ENCODE measurements around the gene PACRG. TPM values are rescaled to one million over a fixed set of nuclear protein-coding genes. Genes with fewer than 3 reads are reported as not detected.

The PACRG gene
- total RNA-seq, 1 donor from 2014 or later = under 0.01 TPM

- Histone ChIP-seq H3K27me3 (ENCODE audit: control insufficient read depth, insufficient read depth, low read length) (no peaks in the 10 kb centered on the region), H3K36me3 (ENCODE audit: control insufficient read depth, insufficient read depth, low read length) (no peaks in the 10 kb centered on the region), H3K4me3 (ENCODE audit: low read depth, low read length) (no peak overlapping the region)
- FAIRE-seq (no peak), DNase-seq (ENCODE audit: low read depth) (no peak)
- TF ChIP-seq, protein P1, sequence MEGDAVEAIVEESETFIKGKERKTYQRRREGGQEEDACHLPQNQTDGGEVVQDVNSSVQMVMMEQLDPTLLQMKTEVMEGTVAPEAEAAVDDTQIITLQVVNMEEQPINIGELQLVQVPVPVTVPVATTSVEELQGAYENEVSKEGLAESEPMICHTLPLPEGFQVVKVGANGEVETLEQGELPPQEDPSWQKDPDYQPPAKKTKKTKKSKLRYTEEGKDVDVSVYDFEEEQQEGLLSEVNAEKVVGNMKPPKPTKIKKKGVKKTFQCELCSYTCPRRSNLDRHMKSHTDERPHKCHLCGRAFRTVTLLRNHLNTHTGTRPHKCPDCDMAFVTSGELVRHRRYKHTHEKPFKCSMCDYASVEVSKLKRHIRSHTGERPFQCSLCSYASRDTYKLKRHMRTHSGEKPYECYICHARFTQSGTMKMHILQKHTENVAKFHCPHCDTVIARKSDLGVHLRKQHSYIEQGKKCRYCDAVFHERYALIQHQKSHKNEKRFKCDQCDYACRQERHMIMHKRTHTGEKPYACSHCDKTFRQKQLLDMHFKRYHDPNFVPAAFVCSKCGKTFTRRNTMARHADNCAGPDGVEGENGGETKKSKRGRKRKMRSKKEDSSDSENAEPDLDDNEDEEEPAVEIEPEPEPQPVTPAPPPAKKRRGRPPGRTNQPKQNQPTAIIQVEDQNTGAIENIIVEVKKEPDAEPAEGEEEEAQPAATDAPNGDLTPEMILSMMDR (IDR thresholded peaks at IDR 0.05; ENCODE audit: insufficient read depth, low read length, severe bottlenecking) = no peak
Observed at GRCh38 chr6:162721404-162721687, 6.4 kb upstream of the PACRG start.

DNA sequence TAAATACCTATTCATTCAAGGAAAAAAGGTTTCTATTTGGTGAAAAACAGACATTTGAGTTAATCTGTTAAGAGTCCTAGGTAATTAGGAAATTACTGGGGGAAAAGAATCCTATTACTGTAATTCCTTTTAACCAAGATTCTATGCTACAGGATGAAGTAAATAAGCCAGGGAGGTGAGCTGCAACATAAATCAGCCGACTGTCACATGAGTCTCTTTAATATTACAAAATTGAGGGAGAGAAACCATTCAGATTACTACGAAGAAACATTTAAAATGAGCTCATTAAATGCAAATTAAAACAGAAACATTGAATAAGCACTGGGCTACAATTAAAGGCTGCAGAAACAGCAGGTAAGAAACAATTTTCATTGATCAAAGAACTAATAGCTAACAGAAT lies 5.5 kb upstream of the PACRG start:
- H3K36me3 ChIP-seq (ENCODE audit: control insufficient read depth, insufficient read depth, low read length) = no peaks in the 10 kb centered on the region
- H3K27me3 ChIP-seq (ENCODE audit: control insufficient read depth, insufficient read depth, low read length) = no peaks in the 10 kb centered on the region
- H3K4me3 ChIP-seq (ENCODE audit: low read depth, low read length) = no peak overlapping the region
- FAIRE-seq = no peak
- TF ChIP-seq, protein P1 (IDR thresholded peaks at IDR 0.05; ENCODE audit: insufficient read depth, low read length, severe bottlenecking) = no peak
- DNase-seq (ENCODE audit: low read depth) = no peak

GRCh38 chr6:162722633-162723032 lies 5.1 kb upstream of the PACRG start:
- FAIRE-seq = no peak
- TF ChIP-seq, protein P1 (IDR thresholded peaks at IDR 0.05; ENCODE audit: insufficient read depth, low read length, severe bottlenecking) = no peak

GRCh38 chr6:162726947-162727321 lies 840 bp upstream of the PACRG start:
- Histone ChIP-seq H3K4me3 (ENCODE audit: low read depth, low read length) (peak overlapping the region; percentile 84), H3K36me3 (ENCODE audit: control insufficient read depth, insufficient read depth, low read length) (no peaks in the 10 kb centered on the region), H3K27me3 (ENCODE audit: control insufficient read depth, insufficient read depth, low read length) (no peaks in the 10 kb centered on the region)
- TF ChIP-seq, protein P1 (IDR thresholded peaks at IDR 0.05; ENCODE audit: insufficient read depth, low read length, severe bottlenecking) = no peak
- DNase-seq (ENCODE audit: low read depth) (peak; percentile 3), FAIRE-seq (no peak)

More at GRCh38 chr6:162722633-162723032, 5.1 kb upstream of the PACRG start:
- H3K27me3 ChIP-seq (ENCODE audit: control insufficient read depth, insufficient read depth, low read length) = no peaks in the 10 kb centered on the region
- DNase-seq (ENCODE audit: low read depth) = no peak
- H3K36me3 ChIP-seq (ENCODE audit: control insufficient read depth, insufficient read depth, low read length) = no peaks in the 10 kb centered on the region
- H3K4me3 ChIP-seq (ENCODE audit: low read depth, low read length) = no peak overlapping the region

- no peak for DNase-seq (ENCODE audit: low read depth)
- FAIRE-seq = no peak
- H3K27me3 ChIP-seq (ENCODE audit: control insufficient read depth, insufficient read depth, low read length) = no peaks in the 10 kb centered on the region
- peak overlapping the region; percentile 84 for H3K4me3 ChIP-seq (ENCODE audit: low read depth, low read length)
- no peaks in the 10 kb centered on the region for H3K36me3 ChIP-seq (ENCODE audit: control insufficient read depth, insufficient read depth, low read length)
- TF ChIP-seq, protein P1 (IDR thresholded peaks at IDR 0.05; ENCODE audit: insufficient read depth, low read length, severe bottlenecking) = no peak
Observed at GRCh38 chr6:162728197-162728596, 423 bp downstream of the PACRG start.

- TF ChIP-seq, protein P1 (IDR thresholded peaks at IDR 0.05; ENCODE audit: insufficient read depth, low read length, severe bottlenecking) = no peak
- no peaks in the 10 kb centered on the region for H3K36me3 ChIP-seq (ENCODE audit: control insufficient read depth, insufficient read depth, low read length)
- no peaks in the 10 kb centered on the region for H3K27me3 ChIP-seq (ENCODE audit: control insufficient read depth, insufficient read depth, low read length)
- no peak overlapping the region for H3K4me3 ChIP-seq (ENCODE audit: low read depth, low read length)
- FAIRE-seq = no peak
- no peak for DNase-seq (ENCODE audit: low read depth)
Observed at GRCh38 chr6:162728706-162729105, 932 bp downstream of the PACRG start.
